Measurements from ENCODE around the gene TULP3.

The TULP3 gene

DNA sequence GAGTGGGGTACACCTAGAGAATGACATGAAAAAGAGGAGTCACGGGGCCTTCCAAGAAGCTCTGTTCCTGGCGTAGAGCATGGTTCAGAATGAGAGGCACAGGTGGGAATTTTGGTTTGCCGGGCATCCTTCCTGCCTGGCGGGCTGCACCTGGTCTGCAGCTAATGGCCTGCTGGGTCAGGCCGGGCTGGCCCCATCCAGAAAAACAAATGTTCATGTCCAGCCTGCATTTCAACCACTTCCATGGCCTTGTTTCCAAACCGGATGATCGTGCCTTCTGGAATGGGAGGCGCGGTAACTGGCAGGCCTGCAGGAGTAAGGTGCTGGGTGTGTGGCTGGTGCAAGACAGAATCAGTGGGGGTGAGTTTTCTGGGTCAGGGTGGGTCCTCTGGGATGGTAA, 82.9 kb downstream of the TULP3 start:
- no peak for DNase-seq

DNA sequence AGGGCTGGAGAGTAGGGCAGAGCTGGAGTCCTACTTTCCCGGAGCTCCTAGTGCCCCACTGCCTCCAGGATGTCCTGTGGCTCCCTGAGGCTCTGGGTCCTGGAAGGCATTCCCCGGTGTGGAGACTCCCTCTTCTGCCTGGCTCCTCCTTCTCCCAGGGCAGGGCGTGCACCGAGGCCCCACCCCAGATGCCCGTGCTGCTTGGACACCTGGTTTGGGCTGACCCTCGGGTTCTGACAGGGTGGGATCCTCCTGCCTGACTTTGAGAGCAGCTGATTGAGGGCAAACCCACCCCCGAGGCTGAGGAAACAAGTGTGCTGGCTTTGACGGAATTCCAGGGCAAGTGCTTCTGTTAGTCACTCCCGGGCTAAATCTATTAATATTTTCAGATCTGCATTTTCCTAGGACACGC, 83.9 kb downstream of the TULP3 start:
- no peak for DNase-seq

DNA sequence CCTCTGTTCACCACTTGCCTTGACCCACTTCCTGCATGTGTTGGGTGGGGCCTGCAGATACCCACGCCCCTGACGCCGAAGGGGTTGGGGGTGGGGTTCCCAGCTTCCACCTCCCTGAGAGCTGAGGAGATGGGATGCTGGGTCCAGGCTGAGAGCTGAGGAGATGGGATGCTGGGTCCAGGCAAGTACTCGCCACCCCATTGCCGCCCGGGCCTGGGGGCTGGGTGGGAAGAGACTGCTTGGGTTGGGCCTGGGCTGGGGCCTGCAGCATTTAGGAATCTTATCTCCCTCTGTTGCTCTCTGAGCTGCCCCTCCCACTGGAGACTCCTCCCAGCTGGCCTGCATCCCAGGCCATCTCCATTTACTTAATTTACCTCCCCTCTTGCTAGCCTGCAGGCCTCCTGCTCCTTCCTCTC, 85.9 kb downstream of the TULP3 start:
- DNase-seq, result no peak

DNA sequence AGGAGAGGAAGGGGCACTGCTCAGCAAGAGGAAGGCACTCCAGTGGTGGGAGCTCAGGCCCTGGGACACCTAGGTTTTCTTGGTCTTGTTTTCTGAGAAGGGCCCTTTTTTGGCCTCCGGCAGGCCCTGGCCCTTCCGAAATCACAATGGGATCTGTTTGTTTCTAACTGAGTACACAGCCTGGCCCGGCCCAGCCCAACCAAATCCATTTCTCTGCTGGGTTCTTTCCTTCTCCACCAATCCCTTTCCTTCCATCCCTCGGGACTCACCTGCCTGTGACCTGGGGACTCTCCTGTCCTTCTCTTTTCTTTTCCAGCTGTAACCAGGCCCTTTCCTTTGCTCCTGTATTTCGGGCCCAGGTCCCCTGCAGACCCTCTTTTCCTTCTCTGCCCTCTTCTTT, 87.1 kb downstream of the TULP3 start:
- DNase-seq, result no peak

DNA sequence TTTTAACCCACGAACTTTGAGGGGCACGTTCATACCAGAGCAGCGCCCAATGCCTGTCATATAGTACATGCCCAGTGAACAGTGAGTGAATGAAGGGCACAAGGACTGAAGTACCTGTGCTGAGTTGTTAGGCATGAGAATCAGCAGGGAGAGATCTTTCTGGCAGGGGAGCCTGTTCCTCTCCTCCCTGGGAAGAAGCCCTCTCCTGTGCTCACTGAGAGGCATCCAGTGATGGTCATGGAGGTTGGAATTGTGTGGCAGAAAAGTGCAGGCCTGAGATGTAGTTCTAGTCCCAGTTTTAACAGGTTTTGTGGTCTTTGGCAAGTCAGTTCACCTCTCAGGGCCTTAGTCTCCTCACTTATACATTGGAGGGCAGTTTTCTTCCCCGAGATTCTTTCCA, 89.1 kb downstream of the TULP3 start:
- DNase-seq, result no peak

DNA sequence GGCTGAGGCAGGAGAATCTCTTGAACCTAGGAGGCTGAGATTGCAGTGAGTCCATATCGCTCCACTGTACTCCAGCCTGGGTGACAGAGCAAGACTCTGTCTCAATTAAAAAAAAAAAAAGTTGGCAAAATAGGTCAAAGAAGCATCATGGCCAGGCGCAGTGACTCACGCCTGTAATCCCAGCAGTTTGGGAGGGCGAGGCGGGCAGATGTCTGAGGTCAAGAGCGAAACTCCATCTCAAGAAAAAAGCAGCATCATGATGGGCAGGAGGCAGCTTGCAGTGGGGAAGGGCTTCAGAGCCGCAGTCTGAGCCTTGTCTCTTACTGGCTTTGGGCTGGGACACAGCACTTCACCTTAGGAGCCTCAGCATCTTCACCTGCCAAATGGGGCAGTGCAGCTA, 89.9 kb downstream of the TULP3 start:
- no peak for DNase-seq

DNA sequence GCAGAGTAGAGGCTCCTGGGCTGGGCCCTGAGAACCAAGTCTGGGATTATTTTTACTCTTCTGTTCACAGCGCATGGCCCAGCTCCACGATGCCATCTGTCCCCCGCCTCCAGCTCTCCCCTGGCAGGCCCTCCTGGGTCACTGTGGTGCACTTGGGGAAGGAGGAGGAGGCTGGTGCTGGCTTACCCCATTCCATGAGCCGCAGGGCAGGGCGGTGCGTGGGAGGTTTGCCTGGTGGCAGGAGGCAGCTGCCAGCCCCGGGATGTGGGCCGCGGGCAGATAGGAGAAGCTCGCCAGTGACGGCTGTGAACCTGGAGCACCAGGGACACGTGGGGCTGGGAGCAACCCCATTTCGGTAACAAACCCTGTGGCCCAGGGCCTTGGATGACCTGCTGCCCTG, 91.7 kb downstream of the TULP3 start:
- DNase-seq, result no peak

DNA sequence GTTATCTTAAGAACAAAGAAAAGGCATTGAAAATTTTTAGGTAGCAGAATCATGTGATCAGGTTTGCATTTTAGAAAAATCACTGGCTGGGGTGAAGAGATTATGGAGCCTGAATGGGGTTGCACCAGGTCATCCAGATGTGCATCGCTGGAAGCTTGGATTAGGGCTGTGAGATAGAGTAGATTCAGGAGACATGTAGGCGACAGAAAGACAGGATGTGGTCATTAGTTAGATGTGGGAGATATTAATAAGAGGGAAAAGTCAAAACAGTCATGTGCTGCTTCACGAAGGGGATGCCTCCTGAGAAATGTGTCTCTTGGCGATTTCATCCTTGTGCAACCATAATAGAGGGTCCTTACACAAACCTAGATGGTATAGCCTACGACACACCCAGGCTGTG, 93.6 kb downstream of the TULP3 start:
- no peak for DNase-seq

DNA sequence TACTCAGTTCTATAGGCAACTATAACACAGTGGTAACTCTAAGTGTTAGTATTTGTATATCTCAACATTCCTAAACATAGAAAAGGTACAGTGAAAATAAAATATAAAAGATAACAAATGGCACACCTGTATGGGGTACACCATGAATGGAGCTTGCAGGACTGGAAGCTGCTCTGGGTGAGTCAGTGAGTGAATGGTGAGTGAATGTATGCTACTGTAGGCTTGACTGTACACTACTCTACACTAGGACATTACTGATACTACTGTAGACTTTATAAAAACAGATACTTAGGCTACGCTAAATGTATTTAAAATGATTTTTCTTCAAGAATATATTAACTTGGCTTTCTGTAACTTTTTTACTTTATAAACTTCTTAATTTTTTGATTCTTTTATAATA, 94.0 kb downstream of the TULP3 start:
- DNase-seq, result no peak

DNA sequence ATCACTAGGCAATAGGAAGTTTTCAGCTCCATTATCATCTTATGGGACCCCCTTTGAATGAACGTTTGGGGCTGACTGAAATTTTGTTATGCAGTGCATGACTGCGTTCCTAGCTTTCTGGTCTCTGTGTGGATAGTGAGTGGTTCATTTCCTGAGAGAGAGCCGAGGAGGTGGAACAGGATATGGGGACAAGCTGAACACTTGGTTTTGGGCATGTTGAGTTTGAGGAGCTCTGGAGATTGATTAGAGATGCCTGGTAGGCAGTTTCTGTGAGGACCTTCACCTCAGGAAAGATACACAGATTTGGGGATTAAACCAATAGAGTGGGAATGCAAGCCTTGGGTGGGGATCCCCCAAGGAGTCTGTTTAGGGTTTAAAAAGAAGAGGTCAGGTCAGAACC, 96.2 kb downstream of the TULP3 start:
- no peak for DNase-seq

DNA sequence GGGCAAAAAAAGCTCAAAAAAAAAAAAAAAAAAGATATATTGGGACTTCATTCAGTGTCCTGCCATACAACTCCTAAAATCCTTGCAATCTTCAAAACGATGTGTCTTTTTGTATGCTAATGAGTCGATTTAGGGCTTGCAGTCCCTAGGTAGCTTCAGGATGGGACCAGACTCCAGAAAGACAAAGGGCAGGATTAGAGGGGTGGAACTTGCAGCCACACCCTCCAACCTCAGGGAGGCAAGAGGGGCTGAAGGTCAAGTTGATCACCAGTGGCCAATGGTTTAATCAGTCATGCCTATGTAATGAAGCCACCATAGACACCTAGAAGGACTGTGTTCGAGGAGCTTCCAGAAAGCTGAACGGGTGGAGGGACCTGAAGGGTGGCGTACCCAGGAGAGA, 97.8 kb downstream of the TULP3 start:
- DNase-seq, result no peak
